NCI-H524 (cell line): ENCODE results near the gene PRAMEF9.
"Not testable (repeated sequence)": the region's sequence is repeated elsewhere in the genome, so short reads cannot be mapped to it uniquely, and the experiment has no call there.

Source experiments
- DNase-seq, 2 experiments: peaks; one replicate each; lab custom pipeline; 2025; lab: John Stamatoyannopoulos, UW

The PRAMEF9 gene

DNA sequence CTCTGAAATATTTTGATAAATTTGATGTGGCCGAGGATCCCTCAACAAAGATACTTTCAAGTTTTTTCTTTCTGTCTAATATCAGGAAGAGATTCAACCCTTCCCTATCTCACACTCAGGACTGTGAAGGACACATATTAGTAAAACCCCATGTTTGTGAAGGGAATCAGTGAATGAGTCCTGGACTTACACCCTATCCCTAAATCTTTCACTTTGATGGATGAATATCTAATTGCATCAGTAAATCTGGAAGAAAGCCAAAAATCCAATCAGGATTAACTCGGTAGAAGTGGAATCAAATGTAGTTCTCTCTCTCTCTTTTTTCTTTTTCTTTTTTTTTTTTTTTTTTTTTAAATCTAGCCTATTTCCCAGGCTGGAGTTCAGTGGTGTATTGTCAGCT lies at the start of gene PRAMEF9:
Gene PRAMEF9 (plus strand): TSS at position 301 of the 400 bp plus-strand sequence. CDS start 3,433 bp downstream, outside the sequence.
- DNase-seq: not testable (repeated sequence)

DNA sequence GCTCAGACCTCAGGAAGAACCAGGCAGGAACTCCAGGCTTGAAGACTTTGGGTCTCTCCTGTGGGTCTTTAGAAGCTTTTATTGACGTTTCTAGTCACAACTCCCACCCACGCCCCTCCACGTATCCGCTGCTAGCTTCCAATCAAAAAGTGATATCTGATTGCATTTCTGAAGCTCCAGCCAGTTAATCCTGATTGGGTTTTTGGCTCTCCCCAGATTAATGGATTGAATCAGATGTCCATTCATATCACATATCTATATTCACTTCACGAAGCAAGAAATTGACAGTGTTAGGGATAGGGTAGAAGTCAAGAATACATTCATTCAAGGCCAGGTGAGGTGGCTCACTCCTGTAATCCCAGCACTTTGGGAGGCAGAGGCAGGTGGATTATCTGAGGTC lies 15.7 kb upstream of the PRAMEF9 start, which contains the start of gene PRAMEF26:
Gene PRAMEF26 (minus strand): TSS at position 101 of the 400 bp plus-strand sequence. CDS start 2,914 bp downstream, outside the sequence.
- not testable (repeated sequence) for DNase-seq

DNA sequence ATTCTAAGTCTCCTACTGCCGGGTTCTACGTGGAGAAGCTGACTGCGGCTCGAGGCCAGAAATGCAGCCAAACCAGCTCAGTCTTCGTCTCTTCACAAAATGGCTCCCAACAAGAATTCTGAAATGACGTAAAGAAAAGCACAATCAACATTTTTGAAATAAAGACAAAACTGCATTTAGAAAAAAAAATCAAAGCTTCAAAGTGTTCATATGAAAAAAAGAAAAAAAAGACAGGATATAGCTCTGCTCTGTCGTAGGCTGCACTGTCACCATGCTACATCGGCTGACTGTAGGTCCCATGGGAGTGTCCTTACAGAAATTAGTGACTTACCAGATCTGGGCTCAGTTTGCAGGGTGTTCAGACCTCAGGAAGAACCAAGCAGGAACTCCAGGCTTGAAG lies 6.1 kb upstream of the PRAMEF9 start, which contains the start of gene HNRNPCL4:
Gene HNRNPCL4 (minus strand): TSS at position 101 of the 400 bp plus-strand sequence. CDS start 164 bp downstream, outside the sequence.
- not testable (repeated sequence) for DNase-seq

DNA sequence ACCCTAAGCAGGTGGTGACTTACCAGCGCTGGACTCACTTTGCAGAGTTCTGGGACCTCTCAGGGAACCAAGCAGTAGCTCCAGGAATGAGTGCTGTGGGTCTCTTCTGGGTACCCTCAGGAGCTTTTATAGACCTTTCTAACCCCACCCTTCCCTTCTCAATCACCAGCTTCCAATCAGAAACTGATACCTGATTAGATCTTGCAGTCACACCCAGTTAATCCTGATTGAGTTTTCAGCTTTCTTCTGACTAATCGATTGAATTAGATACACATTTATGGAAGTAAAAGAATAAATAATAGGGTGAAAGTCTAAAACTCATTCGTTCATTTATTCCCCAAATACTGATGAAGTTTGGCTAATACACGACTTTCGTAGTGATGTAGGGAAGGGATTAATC lies 29.7 kb downstream of the PRAMEF9 start, which contains the start of gene PRAMEF13:
Gene PRAMEF13 (minus strand): TSS at position 101 of the 400 bp plus-strand sequence. CDS start 1,820 bp downstream, outside the sequence.
- DNase-seq: not testable (repeated sequence)

- not testable (repeated sequence) for DNase-seq
These were observed 37.1 kb downstream of the PRAMEF9 start for GRCh38 chr1:13208712-13209111.

- not testable (repeated sequence) for DNase-seq
These were observed 45.0 kb downstream of the PRAMEF9 start for GRCh38 chr1:13216619-13217018.

- DNase-seq: not testable (repeated sequence)
These were observed 47.6 kb downstream of the PRAMEF9 start for GRCh38 chr1:13219203-13219602.

- DNase-seq: not testable (repeated sequence)
These were observed 51.1 kb downstream of the PRAMEF9 start for GRCh38 chr1:13222788-13223187.

DNA sequence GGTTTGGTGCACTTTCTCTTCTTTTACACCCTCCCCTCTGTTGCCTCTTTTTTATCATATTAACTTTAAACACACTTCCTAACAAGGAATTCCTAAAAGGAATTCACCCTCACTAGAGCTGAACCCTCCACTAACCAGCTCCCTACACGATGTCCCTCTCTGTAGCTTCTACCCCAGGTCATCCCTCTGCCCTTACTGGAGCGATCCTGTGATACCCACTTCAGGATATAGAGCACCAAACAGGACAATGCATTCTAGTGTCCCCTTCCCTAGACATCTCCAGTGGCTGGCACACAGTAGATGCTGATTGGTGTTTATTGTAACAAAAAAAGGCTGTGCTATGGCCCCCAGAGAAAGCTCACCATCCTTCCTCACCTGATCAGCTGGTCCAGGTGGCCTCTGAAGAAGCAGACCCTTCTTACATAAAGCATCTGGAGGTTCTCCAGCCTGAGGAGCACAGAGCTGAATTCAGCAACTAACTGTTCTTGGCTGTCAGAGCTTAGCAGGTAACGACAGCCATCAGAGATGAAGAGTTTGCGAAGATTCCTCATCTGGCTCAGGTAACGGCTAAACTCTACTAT lies 52.9 kb downstream of the PRAMEF9 start:
- DNase-seq: no peak

DNA sequence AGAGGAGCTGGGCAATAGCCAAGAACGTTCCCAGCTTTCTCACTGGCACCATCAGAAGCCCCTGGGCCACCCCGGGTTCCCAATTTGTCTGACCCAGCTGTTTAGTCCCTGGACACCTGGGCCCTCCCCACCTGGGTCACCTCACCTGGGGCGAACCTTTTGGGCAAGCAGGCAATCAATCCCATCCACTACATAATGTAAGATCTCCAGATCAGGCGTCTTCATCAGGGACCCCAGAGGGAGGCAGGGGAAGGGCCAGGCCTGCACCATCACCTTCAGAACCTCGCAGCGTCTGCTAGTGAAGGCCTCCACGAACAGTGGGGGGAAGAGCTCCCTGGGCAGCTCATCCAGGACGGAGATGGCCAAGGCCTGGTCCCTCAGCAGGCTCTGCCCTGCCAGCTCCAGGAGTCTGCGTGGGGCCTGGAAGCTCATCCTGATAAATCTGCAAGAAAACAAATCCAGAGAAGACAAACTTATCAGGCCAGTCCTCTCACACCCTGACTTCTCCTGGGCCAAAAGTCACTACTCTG lies 54.1 kb downstream of the PRAMEF9 start, which contains the start of gene PRAMEF18:
Gene PRAMEF18 (minus strand): TSS at position 480 of the 530 bp plus-strand sequence. CDS start 48 bp downstream, at position 432.
- DNase-seq: not testable (repeated sequence)

GRCh38 chr1:13227271-13228055 lies 55.8 kb downstream of the PRAMEF9 start:
- not testable (repeated sequence) for DNase-seq

- peak in 1 of 2 experiments; percentile 16 for DNase-seq
These were observed 56.7 kb downstream of the PRAMEF9 start for GRCh38 chr1:13228343-13228781.
